ENCODE results near the gene SYS1.

Gene SYS1

DNA sequence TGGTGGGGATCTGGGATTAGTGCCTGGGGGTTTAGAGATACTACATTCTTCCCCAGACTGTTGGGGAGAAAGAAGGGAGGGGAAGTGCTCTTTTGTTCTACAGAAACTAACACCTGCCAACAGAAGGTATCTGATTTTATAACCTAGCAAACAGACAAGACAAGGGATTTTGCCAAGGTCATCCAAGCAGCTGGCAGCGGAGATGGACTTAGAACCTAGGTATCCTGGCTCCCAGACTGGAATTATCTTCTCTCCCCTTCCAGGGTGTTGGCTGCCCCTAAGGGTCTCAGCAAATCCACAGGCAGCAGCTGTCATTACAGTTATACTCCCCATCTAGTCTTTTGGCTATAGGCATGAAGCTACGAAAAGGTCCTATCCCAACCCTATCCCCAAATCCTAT lies 23.2 kb upstream of the SYS1 start:
- H3K4me3 ChIP-seq (ENCODE audit: low read depth in 1 of 5, low read length in 5 of 5), result no peak overlapping the region
- H3K27ac ChIP-seq (ENCODE audit: low read depth, low read length), result no peak overlapping the region
- no peaks in the 10 kb centered on the region for H3K27me3 ChIP-seq (ENCODE audit: control insufficient read depth in 5 of 5, insufficient read depth in 4 of 5, low read length in 5 of 5)
- H3K9me3 ChIP-seq (ENCODE audit: control insufficient read depth in 5 of 5, low read length in 5 of 5), result no peaks in the 10 kb centered on the region
- H3K9ac ChIP-seq (ENCODE audit: low read length in 5 of 5), result no peak overlapping the region
- H3K36me3 ChIP-seq (ENCODE audit: control insufficient read depth in 5 of 5, insufficient read depth in 5 of 5, low read length in 5 of 5), result peaks cover 0 to 21% (median 5%) of the 10 kb centered on the region in 5 donors
- peaks cover 17 to 78% (median 66%) of the 10 kb centered on the region in 5 donors for H3K4me1 ChIP-seq (ENCODE audit: control insufficient read depth in 5 of 5, insufficient read depth in 5 of 5, low read length in 5 of 5)

GRCh38 chr20:45340236-45340847 lies 22.6 kb upstream of the SYS1 start:
- Histone ChIP-seq H3K4me3 (ENCODE audit: low read depth in 1 of 5, low read length in 5 of 5) (no peak overlapping the region), H3K9ac (ENCODE audit: low read length in 5 of 5) (no peak overlapping the region), H3K27ac (ENCODE audit: low read depth, low read length) (no peak overlapping the region), H3K9me3 (ENCODE audit: control insufficient read depth in 5 of 5, low read length in 5 of 5) (no peaks in the 10 kb centered on the region), H3K36me3 (ENCODE audit: control insufficient read depth in 5 of 5, insufficient read depth in 5 of 5, low read length in 5 of 5) (peaks cover 0 to 15% (median 4%) of the 10 kb centered on the region in 5 donors), H3K4me1 (ENCODE audit: control insufficient read depth in 5 of 5, insufficient read depth in 5 of 5, low read length in 5 of 5) (peaks cover 17 to 84% (median 71%) of the 10 kb centered on the region in 5 donors), H3K27me3 (ENCODE audit: control insufficient read depth in 5 of 5, insufficient read depth in 4 of 5, low read length in 5 of 5) (no peaks in the 10 kb centered on the region)

GRCh38 chr20:45340951-45341350 lies 22.0 kb upstream of the SYS1 start:
- no peak overlapping the region for H3K4me3 ChIP-seq (ENCODE audit: low read depth in 1 of 5, low read length in 5 of 5)
- H3K27me3 ChIP-seq (ENCODE audit: control insufficient read depth in 5 of 5, insufficient read depth in 4 of 5, low read length in 5 of 5), result no peaks in the 10 kb centered on the region
- H3K27ac ChIP-seq (ENCODE audit: low read depth, low read length), result no peak overlapping the region
- H3K9ac ChIP-seq (ENCODE audit: low read length in 5 of 5), result no peak overlapping the region
- H3K4me1 ChIP-seq (ENCODE audit: control insufficient read depth in 5 of 5, insufficient read depth in 5 of 5, low read length in 5 of 5), result peaks cover 20 to 90% (median 77%) of the 10 kb centered on the region in 5 donors
- no peaks in the 10 kb centered on the region for H3K9me3 ChIP-seq (ENCODE audit: control insufficient read depth in 5 of 5, low read length in 5 of 5)
- H3K36me3 ChIP-seq (ENCODE audit: control insufficient read depth in 5 of 5, insufficient read depth in 5 of 5, low read length in 5 of 5), result peaks cover 0 to 10% (median 4%) of the 10 kb centered on the region in 5 donors

- Histone ChIP-seq H3K4me3 (ENCODE audit: low read depth in 1 of 5, low read length in 5 of 5) (peak overlapping the region in 2 of 5 donors; percentile 17 to 40), H3K36me3 (ENCODE audit: control insufficient read depth in 5 of 5, insufficient read depth in 5 of 5, low read length in 5 of 5) (peaks cover 0 to 10% (median 4%) of the 10 kb centered on the region in 5 donors)
Observed at GRCh38 chr20:45341579-45341938, 21.4 kb upstream of the SYS1 start.

DNA sequence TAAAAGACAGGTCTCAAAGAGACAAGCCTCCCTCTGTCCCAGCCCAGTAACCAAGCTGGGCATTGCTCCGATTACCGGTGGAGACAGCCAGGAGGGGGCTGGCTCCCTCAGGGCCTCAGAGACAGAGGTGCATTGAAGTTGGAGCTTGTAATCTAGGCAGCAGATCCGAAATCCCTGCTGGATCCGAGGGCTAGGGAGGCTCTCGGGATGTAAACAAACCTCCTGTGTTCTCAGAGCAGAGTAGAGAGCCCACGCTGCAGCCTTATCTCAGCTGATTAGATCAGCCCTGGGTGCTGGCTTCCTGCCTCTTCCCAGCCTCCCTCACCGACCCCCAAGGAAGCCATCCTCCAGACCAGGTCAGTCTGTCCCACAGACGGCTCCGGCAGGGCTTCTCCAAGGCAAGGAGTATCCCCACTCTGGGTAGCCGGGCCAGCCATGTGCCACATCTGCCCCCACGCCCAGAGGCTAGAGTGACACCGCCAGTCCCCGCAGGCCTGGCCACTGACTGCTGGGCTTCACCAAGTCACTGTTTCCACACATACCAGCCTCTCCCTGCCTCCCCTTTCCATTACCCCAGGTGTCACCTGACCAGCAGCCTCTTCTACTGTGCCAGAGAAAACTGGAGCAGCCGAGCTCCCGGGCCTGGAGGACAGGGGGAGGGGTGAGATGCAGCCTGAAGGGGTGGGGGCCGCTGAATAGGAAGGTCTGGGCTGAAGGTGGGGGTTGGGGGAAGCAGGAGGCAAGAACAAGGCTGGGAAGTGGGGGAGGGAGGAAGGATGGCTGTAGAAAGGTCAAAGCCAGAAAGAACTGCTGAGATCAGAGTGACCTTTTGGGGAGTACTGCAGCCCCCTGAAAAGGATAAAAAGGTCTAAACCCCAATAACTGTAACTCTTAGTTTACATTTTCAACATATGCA lies 20.8 kb upstream of the SYS1 start:
- Histone ChIP-seq H3K27ac (ENCODE audit: low read depth, low read length) (peak overlapping the region; percentile 92), H3K27me3 (ENCODE audit: control insufficient read depth in 5 of 5, insufficient read depth in 4 of 5, low read length in 5 of 5) (no peaks in the 10 kb centered on the region), H3K9me3 (ENCODE audit: control insufficient read depth in 5 of 5, low read length in 5 of 5) (no peaks in the 10 kb centered on the region), H3K4me1 (ENCODE audit: control insufficient read depth in 5 of 5, insufficient read depth in 5 of 5, low read length in 5 of 5) (peaks cover 20 to 91% (median 81%) of the 10 kb centered on the region in 5 donors), H3K9ac (ENCODE audit: low read length in 5 of 5) (peak overlapping the region; percentile 0 to 57 (median 29)), H3K36me3 (ENCODE audit: control insufficient read depth in 5 of 5, insufficient read depth in 5 of 5, low read length in 5 of 5) (peaks cover 0 to 10% (median 4%) of the 10 kb centered on the region in 5 donors), H3K4me3 (ENCODE audit: low read depth in 1 of 5, low read length in 5 of 5) (peak overlapping the region in 4 of 5 donors; percentile 6 to 40 (median 13))

More at GRCh38 chr20:45341579-45341938, 21.4 kb upstream of the SYS1 start:
- Histone ChIP-seq H3K9me3 (ENCODE audit: control insufficient read depth in 5 of 5, low read length in 5 of 5) (no peaks in the 10 kb centered on the region), H3K27me3 (ENCODE audit: control insufficient read depth in 5 of 5, insufficient read depth in 4 of 5, low read length in 5 of 5) (no peaks in the 10 kb centered on the region), H3K9ac (ENCODE audit: low read length in 5 of 5) (peak overlapping the region in 4 of 5 donors; percentile 0 to 57 (median 38)), H3K4me1 (ENCODE audit: control insufficient read depth in 5 of 5, insufficient read depth in 5 of 5, low read length in 5 of 5) (peaks cover 20 to 91% (median 81%) of the 10 kb centered on the region in 5 donors), H3K27ac (ENCODE audit: low read depth, low read length) (peak overlapping the region; percentile 92)

DNA sequence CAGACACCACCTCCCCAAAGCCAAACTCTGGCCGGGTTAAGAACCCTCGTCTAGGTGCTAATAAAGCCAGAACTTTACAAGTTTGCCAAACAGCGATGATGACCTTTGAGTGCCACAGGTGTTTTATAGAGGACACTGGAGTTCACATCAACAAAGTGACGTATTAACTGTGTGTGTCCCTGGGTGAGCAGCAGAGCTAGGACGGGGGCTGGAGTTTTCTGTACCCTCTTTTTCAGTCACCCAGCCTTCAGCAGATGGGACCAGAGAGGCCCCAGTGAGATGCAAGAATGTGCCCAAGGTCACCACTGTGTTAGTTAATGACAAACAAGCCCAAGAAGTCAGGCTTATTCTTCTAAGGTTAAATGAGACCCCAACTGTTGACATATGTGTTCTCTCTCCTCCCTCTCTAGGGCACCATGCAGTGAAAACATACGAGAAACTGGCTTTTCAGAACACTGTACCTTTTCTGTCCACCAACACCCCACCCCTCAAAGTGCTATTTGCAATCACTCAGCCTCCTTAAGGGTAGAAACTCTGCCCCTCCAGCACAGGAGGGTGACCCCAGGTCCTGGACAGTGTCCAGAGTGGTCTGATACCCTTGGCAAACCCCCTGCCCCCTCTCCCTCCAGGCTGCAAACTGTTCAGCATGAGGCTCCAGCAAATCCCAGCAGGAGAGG lies 20.0 kb upstream of the SYS1 start:
- Histone ChIP-seq H3K27ac (ENCODE audit: low read depth, low read length) (peak overlapping the region; percentile 92), H3K4me3 (ENCODE audit: low read depth in 1 of 5, low read length in 5 of 5) (peak overlapping the region in 1 of 5 donors; percentile 3), H3K36me3 (ENCODE audit: control insufficient read depth in 5 of 5, insufficient read depth in 5 of 5, low read length in 5 of 5) (peaks cover 0 to 10% (median 4%) of the 10 kb centered on the region in 5 donors), H3K9ac (ENCODE audit: low read length in 5 of 5) (peak overlapping the region in 4 of 5 donors; percentile 33 to 68 (median 42)), H3K27me3 (ENCODE audit: control insufficient read depth in 5 of 5, insufficient read depth in 4 of 5, low read length in 5 of 5) (no peaks in the 10 kb centered on the region), H3K4me1 (ENCODE audit: control insufficient read depth in 5 of 5, insufficient read depth in 5 of 5, low read length in 5 of 5) (peaks cover 20 to 90% (median 81%) of the 10 kb centered on the region in 5 donors), H3K9me3 (ENCODE audit: control insufficient read depth in 5 of 5, low read length in 5 of 5) (no peaks in the 10 kb centered on the region)

- Histone ChIP-seq H3K4me1 (ENCODE audit: control insufficient read depth in 5 of 5, insufficient read depth in 5 of 5, low read length in 5 of 5) (peaks cover 20 to 86% (median 76%) of the 10 kb centered on the region in 5 donors), H3K9ac (ENCODE audit: low read length in 5 of 5) (peak overlapping the region in 4 of 5 donors; percentile 42 to 73 (median 56))
Observed at GRCh38 chr20:45343532-45344167, 19.3 kb upstream of the SYS1 start.

GRCh38 chr20:45344168-45344860 lies 18.6 kb upstream of the SYS1 start:
- H3K9me3 ChIP-seq (ENCODE audit: control insufficient read depth in 5 of 5, low read length in 5 of 5), result no peaks in the 10 kb centered on the region
- H3K4me3 ChIP-seq (ENCODE audit: low read depth in 1 of 5, low read length in 5 of 5), result peak overlapping the region in 3 of 5 donors; percentile 0 to 39 (median 26)
- peak overlapping the region; percentile 42 to 73 (median 65) for H3K9ac ChIP-seq (ENCODE audit: low read length in 5 of 5)
- H3K27ac ChIP-seq (ENCODE audit: low read depth, low read length), result peak overlapping the region; percentile 92
- H3K36me3 ChIP-seq (ENCODE audit: control insufficient read depth in 5 of 5, insufficient read depth in 5 of 5, low read length in 5 of 5), result peaks cover 0 to 10% (median 4%) of the 10 kb centered on the region in 5 donors
- peaks cover 20 to 81% (median 72%) of the 10 kb centered on the region in 5 donors for H3K4me1 ChIP-seq (ENCODE audit: control insufficient read depth in 5 of 5, insufficient read depth in 5 of 5, low read length in 5 of 5)
- no peaks in the 10 kb centered on the region for H3K27me3 ChIP-seq (ENCODE audit: control insufficient read depth in 5 of 5, insufficient read depth in 4 of 5, low read length in 5 of 5)

More at GRCh38 chr20:45343532-45344167, 19.3 kb upstream of the SYS1 start:
- Histone ChIP-seq H3K9me3 (ENCODE audit: control insufficient read depth in 5 of 5, low read length in 5 of 5) (no peaks in the 10 kb centered on the region), H3K27ac (ENCODE audit: low read depth, low read length) (peak overlapping the region; percentile 92), H3K36me3 (ENCODE audit: control insufficient read depth in 5 of 5, insufficient read depth in 5 of 5, low read length in 5 of 5) (peaks cover 0 to 10% (median 4%) of the 10 kb centered on the region in 5 donors), H3K4me3 (ENCODE audit: low read depth in 1 of 5, low read length in 5 of 5) (peak overlapping the region in 3 of 5 donors; percentile 8 to 29 (median 19)), H3K27me3 (ENCODE audit: control insufficient read depth in 5 of 5, insufficient read depth in 4 of 5, low read length in 5 of 5) (no peaks in the 10 kb centered on the region)
